GM12878 (cell line): ENCODE measurements around the gene TMEM217. TPM values are rescaled to one million over a fixed set of nuclear protein-coding genes. Genes with fewer than 3 reads are reported as not detected.

Experiments
- ATAC-seq: fragments of 200-7000 bp; cut with Tn5 transposase; 3 replicates; pipeline ENCODE4 v1.9.1; 2020; ENCODE audit warnings: mild to moderate bottlenecking, moderate library complexity
- BruUV-seq: library from RNA; stranded (reverse); fragments of 400-500 nt; replicated peaks from 2 replicates; lab custom pipeline; 2021; lab: Mats Ljungman, UMichigan
- CTCF ChIA-PET: fragments of 300-600 bp; sonication (Branson Sonifier 250); formaldehyde crosslinking; extraction: SDS; loops from one replicate; lab custom pipeline; 2021; ENCODE audit warnings: inconsistent platforms; lab: Yijun Ruan, JAX
- POLR2A ChIA-PET: fragments of 350-600 bp; formaldehyde crosslinking; extraction: SDS; loops from one replicate; lab custom pipeline; 2021; ENCODE audit warnings: inconsistent platforms; lab: Charles Lee
- RAD21 ChIA-PET: fragments of 300-600 bp; sonication (Branson Sonifier 250); formaldehyde crosslinking; loops from one replicate; lab custom pipeline; 2023; ENCODE audit warnings: antibody characterized with exemption; ENCODE audit not compliant: unreplicated experiment; lab: Charles Lee
- SMC1A ChIA-PET: fragments of 300-600 bp; sonication (Branson Sonifier 250); formaldehyde crosslinking; loops from one replicate; lab custom pipeline; 2023; ENCODE audit not compliant: unreplicated experiment, uncharacterized antibody; lab: Charles Lee
- DNase-seq: peaks from one replicate; pipeline ENCODE4 v3.0.0-alpha.2; 2011; ENCODE audit warnings: low read depth, low spot score
- FAIRE-seq: peaks from 3 replicates; lab custom pipeline; 2011; peaks lifted over from hg19 to GRCh38; lab: Jason Lieb, UNC
- H2AFZ ChIP-seq: 2 replicates; pipeline ENCODE4 v1.6.0; 2011; ENCODE audit warnings: low read depth, low read length, control low read depth; ENCODE audit not compliant: control insufficient read depth
- H3K27ac ChIP-seq: 2 replicates; pipeline ENCODE4 v1.5.1; 2011; ENCODE audit warnings: control low read depth; ENCODE audit not compliant: control insufficient read depth, insufficient read depth
- H3K27me3 ChIP-seq, 2 experiments: replicated peaks in 1 of 2; 2 replicates each; pipeline versions ENCODE4 v1.6.0 to v1.6.1; 2011; ENCODE audit warnings: low read length in 1 of 2; ENCODE audit not compliant: control insufficient read depth in 2 of 2, insufficient read depth in 2 of 2
- H3K36me3 ChIP-seq, 2 experiments: 2 replicates each; pipeline ENCODE4 v1.5.1; 2011; ENCODE audit warnings: low read length in 1 of 2; ENCODE audit not compliant: control insufficient read depth in 2 of 2, insufficient read depth in 2 of 2
- H3K4me1 ChIP-seq: 2 replicates; pipeline ENCODE4 v1.6.1; 2011; ENCODE audit warnings: mild to moderate bottlenecking, low read length, moderate library complexity, mixed read lengths; ENCODE audit not compliant: control insufficient read depth, insufficient read depth
- H3K4me2 ChIP-seq: 2 replicates; pipeline ENCODE4 v1.6.0; 2011; ENCODE audit warnings: control low read depth; ENCODE audit not compliant: control insufficient read depth, insufficient read depth
- H3K4me3 ChIP-seq: fragments of 200-600 bp; sonication (generic); 2 replicates; pipeline ENCODE4 v1.5.1; 2016
- H3K79me2 ChIP-seq: 2 replicates; pipeline ENCODE4 v1.6.0; 2011; ENCODE audit warnings: low read length; ENCODE audit not compliant: control insufficient read depth, insufficient read depth
- H3K9ac ChIP-seq: 2 replicates; pipeline ENCODE4 v1.8.0; 2011; ENCODE audit warnings: low read length, control low read depth, mixed read lengths; ENCODE audit not compliant: control insufficient read depth, insufficient read depth
- H3K9me3 ChIP-seq: replicated peaks from 3 replicates; pipeline ENCODE4 v1.5.1; 2011; ENCODE audit warnings: mild to moderate bottlenecking, low read length; ENCODE audit not compliant: control insufficient read depth, insufficient read depth
- H4K20me1 ChIP-seq: 2 replicates; pipeline ENCODE4 v1.6.0; 2011; ENCODE audit not compliant: control insufficient read depth, insufficient read depth
- ATF7 ChIP-seq: fragments of 450-650 bp; IDR thresholded peaks from 2 replicates; pipeline ENCODE4 v1.6.1; 2016; ENCODE audit warnings: low read depth, mild to moderate bottlenecking
- CBX3 ChIP-seq: fragments of 200-600 bp; sonication (generic); IDR thresholded peaks from 2 replicates; pipeline ENCODE4 v1.6.1; 2016; ENCODE audit warnings: low read depth, borderline replicate concordance
- EGR1 ChIP-seq, 2 experiments: IDR thresholded peaks; 1 replicate in 1 of 2; 2 replicates in 1 of 2; pipeline ENCODE4 v1.6.1; 2011 to 2012; ENCODE audit warnings: low read depth in 2 of 2, low read length in 2 of 2, borderline replicate concordance in 1 of 2, mild to moderate bottlenecking in 1 of 2, moderate library complexity in 1 of 2
- EZH2 ChIP-seq: IDR thresholded peaks from 2 replicates; pipeline ENCODE4 v1.6.1; 2012; ENCODE audit warnings: low read depth, mild to moderate bottlenecking, control low read depth, inconsistent platforms, low read length, borderline replicate concordance; ENCODE audit not compliant: control insufficient read depth
- MTA3 ChIP-seq: IDR thresholded peaks from 2 replicates; pipeline ENCODE4 v1.6.1; 2012; ENCODE audit warnings: low read length, inconsistent platforms, borderline replicate concordance
- MYB ChIP-seq: fragments of 150-350 bp; IDR thresholded peaks from 2 replicates; pipeline ENCODE4 v1.6.1; 2014; ENCODE audit warnings: mild to moderate bottlenecking, low read depth, low read length, borderline replicate concordance
- NR2C1 ChIP-seq: fragments of 450-650 bp; IDR thresholded peaks from 2 replicates; pipeline ENCODE4 v1.6.1; 2017; ENCODE audit warnings: antibody characterized with exemption, mild to moderate bottlenecking, moderate library complexity
- POLR2AphosphoS2 ChIP-seq: IDR thresholded peaks from 2 replicates; pipeline ENCODE4 v1.6.1; 2011; ENCODE audit warnings: low read depth, mild to moderate bottlenecking, low read length, improper control_type of control experiment, moderate library complexity
- RAD51 ChIP-seq: fragments of 450-650 bp; IDR thresholded peaks from 2 replicates; pipeline ENCODE4 v1.6.1; 2016; ENCODE audit warnings: moderate library complexity, mild to moderate bottlenecking, inconsistent platforms
- SMC3 ChIP-seq: IDR thresholded peaks from 2 replicates; pipeline ENCODE4 v1.6.1; 2011; ENCODE audit warnings: low read length, improper control_type of control experiment, borderline replicate concordance
- TBL1XR1 ChIP-seq: IDR thresholded peaks from 2 replicates; pipeline ENCODE4 v1.6.1; 2012; ENCODE audit warnings: low read depth, low read length, improper control_type of control experiment
- YBX1 ChIP-seq: fragments of 450-650 bp; IDR thresholded peaks from 2 replicates; pipeline ENCODE4 v1.6.1; 2016; ENCODE audit warnings: antibody characterized with exemption
- ZNF384 ChIP-seq: IDR thresholded peaks from 2 replicates; pipeline ENCODE4 v1.6.1; 2012; ENCODE audit warnings: low read depth, mild to moderate bottlenecking, low read length, improper control_type of control experiment, borderline replicate concordance
- WGBS: methylation state at CpG from one replicate; pipeline ENCODE4 v1.1.6; 2016; ENCODE audit warnings: low lambda C conversion rate; ENCODE audit not compliant: insufficient replicate concordance, insufficient coverage; ENCODE audit errors: missing lambda C conversion rate; 5-methylcytosine and 5-hydroxymethylcytosine counted together
- in situ Hi-C: fragments of 300-500 bp; cut with MboI; formaldehyde crosslinking; loops from 9 replicates; pipeline ENCODE4 v1.14.3; 2018; ENCODE audit warnings: mixed read lengths
- intact Hi-C: fragments of 100-400 bp; cut with micrococcal nuclease; formaldehyde crosslinking; loops from one replicate; pipeline ENCODE4 v1.14.2; 2022; ENCODE audit not compliant: unreplicated experiment
- polyA plus RNA-seq, 11 experiments: library from polyadenylated mRNA; depleted of rRNA in 4 of 11; unstranded in 6 of 11; stranded (reverse) in 5 of 11; fragments of >200 nt; fragmentation: Nextera tagmentation in 4 of 11; fragmentation: Illumina TruSeq in 1 of 11; extraction: Ambion mirVana in 4 of 11; extraction: Trizol in 1 of 11; gene quantifications; 1 replicate in 1 of 11; 2 replicates in 10 of 11; pipeline versions ENCODE4 v1.2.1 to v1.2.3, GENCODE V29; 2011 to 2016; ENCODE audit warnings: inconsistent platforms in 2 of 11, missing spikeins in 2 of 11, low read depth in 1 of 11
- total RNA-seq, 4 experiments: library from RNA; depleted of rRNA in 3 of 4; stranded (reverse); fragments of >200 nt in 3 of 4; fragmentation: Illumina TruSeq in 1 of 4; extraction: Trizol in 1 of 4; gene quantifications; 2 replicates each; pipeline versions ENCODE4 v1.2.1 to v1.2.3, GENCODE V29; 2013 to 2021
- TF ChIP-seq, protein P1 (sequence below): fragments of 150-350 bp; IDR thresholded peaks from 2 replicates; pipeline ENCODE4 v1.6.1; 2014; ENCODE audit warnings: mild to moderate bottlenecking, low read depth, low read length
- TF ChIP-seq, protein P2 (sequence below): fragments of 450-650 bp; formaldehyde crosslinking; IDR thresholded peaks from 2 replicates; pipeline ENCODE4 v1.5.0; 2022; ENCODE audit warnings: mild to moderate bottlenecking, missing genetic modification characterization
- TF ChIP-seq, protein P3 (sequence below): fragments of 450-650 bp; IDR thresholded peaks from 2 replicates; pipeline ENCODE4 v1.6.1; 2017; ENCODE audit warnings: mild to moderate bottlenecking, low read depth, inconsistent platforms; ENCODE audit not compliant: poor library complexity, severe bottlenecking

The TMEM217 gene
- total and polyA plus RNA-seq, 10 of the 15 experiments (the other 5 are each of a cell fraction or from before 2014, with no cell fraction given), result 1.3 to 4.5 (median 2.3) TPM

DNA sequence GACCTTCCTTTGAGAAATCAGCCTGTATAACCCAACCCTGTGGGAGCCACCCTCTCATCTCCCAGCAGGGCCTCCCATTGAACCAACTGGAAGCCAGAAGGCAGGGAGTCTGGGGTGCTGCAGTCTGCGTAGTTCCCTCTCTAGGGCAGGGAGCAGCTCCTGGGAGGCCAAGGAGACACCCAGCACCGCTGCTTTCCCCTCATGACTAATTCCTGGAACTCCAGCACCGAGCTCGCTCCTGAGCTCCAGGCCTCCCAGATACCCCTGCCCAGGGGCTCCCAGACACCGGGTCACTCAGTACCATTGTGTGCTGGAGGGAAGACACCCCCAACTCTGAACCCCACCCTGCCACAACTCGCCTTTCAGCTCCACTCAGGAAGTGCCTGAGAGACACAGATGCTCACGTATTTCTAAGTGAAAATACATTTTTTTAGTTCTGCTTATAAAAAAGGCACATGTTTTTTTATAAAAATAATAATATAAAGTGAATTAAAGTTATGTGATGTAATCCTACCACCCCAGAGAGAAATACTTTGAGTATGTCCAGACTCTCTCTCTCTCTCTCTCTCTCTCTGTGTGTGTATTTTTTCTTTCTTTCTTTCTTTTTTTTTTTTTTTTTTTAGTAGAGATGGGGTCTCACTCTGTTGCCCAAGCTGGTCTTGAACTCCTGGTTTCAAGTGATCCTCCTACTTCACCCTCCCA lies 70.5 kb downstream of the TMEM217 start:
- H3K4me3 ChIP-seq, result no peak overlapping the region
- no peak overlapping the region for H3K9ac ChIP-seq
- FAIRE-seq (no peak), ATAC-seq (no peak), DNase-seq (no peak)
- no peaks in the 10 kb centered on the region for H4K20me1 ChIP-seq
- in situ Hi-C loops, result no loop called here
- no peaks in the 10 kb centered on the region for H3K9me3 ChIP-seq
- no peak overlapping the region for H3K27ac ChIP-seq
- no peaks in the 10 kb centered on the region for H3K27me3 ChIP-seq
- no peak overlapping the region for H3K4me2 ChIP-seq
- no peaks in the 10 kb centered on the region for H3K36me3 ChIP-seq
- RAD21 ChIA-PET, result interaction anchor here (1.0 to 2.2 kb wide), 2 partner anchors 136 to 169 kb away, joined by 5 to 12 read pairs; no protein-coding TSS in a partner anchor
- POLR2A ChIA-PET, result no interaction called here
- H3K79me2 ChIP-seq, result no peaks in the 10 kb centered on the region
- CTCF ChIA-PET, result interaction anchor here (0.9 kb wide), 1 partner anchor 22 kb away, joined by 4 read pairs; no protein-coding TSS in a partner anchor
- 47% methylated on average over 7 of the region's 7 CpGs for WGBS
- no TSS peak for BruUV-seq
- intact Hi-C loops, result no loop called here
- H2AFZ ChIP-seq, result no peak overlapping the region
- SMC1A ChIA-PET, result interaction anchor here (0.6 to 1.5 kb wide), 2 partner anchors 21 to 36 kb away, joined by 3 to 5 read pairs; no protein-coding TSS in a partner anchor
- H3K4me1 ChIP-seq, result peaks cover 3% of the 10 kb centered on the region; the same call in 1 of the 2 replicates
- TF ChIP-seq, protein P1, sequence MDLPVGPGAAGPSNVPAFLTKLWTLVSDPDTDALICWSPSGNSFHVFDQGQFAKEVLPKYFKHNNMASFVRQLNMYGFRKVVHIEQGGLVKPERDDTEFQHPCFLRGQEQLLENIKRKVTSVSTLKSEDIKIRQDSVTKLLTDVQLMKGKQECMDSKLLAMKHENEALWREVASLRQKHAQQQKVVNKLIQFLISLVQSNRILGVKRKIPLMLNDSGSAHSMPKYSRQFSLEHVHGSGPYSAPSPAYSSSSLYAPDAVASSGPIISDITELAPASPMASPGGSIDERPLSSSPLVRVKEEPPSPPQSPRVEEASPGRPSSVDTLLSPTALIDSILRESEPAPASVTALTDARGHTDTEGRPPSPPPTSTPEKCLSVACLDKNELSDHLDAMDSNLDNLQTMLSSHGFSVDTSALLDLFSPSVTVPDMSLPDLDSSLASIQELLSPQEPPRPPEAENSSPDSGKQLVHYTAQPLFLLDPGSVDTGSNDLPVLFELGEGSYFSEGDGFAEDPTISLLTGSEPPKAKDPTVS, result no peak
- TF ChIP-seq TBL1XR1, result no peak
- no peak for TF ChIP-seq RAD51
- no peak for TF ChIP-seq NR2C1
- no peak for TF ChIP-seq YBX1
- TF ChIP-seq SMC3, result no peak
- TF ChIP-seq ZNF384, result no peak
- TF ChIP-seq, protein P2, sequence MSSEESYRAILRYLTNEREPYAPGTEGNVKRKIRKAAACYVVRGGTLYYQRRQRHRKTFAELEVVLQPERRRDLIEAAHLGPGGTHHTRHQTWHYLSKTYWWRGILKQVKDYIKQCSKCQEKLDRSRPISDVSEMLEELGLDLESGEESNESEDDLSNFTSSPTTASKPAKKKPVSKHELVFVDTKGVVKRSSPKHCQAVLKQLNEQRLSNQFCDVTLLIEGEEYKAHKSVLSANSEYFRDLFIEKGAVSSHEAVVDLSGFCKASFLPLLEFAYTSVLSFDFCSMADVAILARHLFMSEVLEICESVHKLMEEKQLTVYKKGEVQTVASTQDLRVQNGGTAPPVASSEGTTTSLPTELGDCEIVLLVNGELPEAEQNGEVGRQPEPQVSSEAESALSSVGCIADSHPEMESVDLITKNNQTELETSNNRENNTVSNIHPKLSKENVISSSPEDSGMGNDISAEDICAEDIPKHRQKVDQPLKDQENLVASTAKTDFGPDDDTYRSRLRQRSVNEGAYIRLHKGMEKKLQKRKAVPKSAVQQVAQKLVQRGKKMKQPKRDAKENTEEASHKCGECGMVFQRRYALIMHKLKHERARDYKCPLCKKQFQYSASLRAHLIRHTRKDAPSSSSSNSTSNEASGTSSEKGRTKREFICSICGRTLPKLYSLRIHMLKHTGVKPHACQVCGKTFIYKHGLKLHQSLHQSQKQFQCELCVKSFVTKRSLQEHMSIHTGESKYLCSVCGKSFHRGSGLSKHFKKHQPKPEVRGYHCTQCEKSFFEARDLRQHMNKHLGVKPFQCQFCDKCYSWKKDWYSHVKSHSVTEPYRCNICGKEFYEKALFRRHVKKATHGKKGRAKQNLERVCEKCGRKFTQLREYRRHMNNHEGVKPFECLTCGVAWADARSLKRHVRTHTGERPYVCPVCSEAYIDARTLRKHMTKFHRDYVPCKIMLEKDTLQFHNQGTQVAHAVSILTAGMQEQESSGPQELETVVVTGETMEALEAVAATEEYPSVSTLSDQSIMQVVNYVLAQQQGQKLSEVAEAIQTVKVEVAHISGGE (CRISPR knock-in tag), result no peak
- no peak for TF ChIP-seq MTA3
- TF ChIP-seq, protein P3, sequence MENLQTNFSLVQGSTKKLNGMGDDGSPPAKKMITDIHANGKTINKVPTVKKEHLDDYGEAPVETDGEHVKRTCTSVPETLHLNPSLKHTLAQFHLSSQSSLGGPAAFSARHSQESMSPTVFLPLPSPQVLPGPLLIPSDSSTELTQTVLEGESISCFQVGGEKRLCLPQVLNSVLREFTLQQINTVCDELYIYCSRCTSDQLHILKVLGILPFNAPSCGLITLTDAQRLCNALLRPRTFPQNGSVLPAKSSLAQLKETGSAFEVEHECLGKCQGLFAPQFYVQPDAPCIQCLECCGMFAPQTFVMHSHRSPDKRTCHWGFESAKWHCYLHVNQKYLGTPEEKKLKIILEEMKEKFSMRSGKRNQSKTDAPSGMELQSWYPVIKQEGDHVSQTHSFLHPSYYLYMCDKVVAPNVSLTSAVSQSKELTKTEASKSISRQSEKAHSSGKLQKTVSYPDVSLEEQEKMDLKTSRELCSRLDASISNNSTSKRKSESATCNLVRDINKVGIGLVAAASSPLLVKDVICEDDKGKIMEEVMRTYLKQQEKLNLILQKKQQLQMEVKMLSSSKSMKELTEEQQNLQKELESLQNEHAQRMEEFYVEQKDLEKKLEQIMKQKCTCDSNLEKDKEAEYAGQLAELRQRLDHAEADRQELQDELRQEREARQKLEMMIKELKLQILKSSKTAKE, result no peak
- no peak for TF ChIP-seq POLR2AphosphoS2
- TF ChIP-seq EGR1 (IDR thresholded peaks at IDR 0.05; ENCODE audit: borderline replicate concordance in 1 of 2, low read depth in 2 of 2, low read length in 2 of 2), result no peak
- no peak for TF ChIP-seq MYB
- TF ChIP-seq ATF7, result no peak
- TF ChIP-seq CBX3, result no peak
- TF ChIP-seq EZH2, result no peak
